ENCODE results near the gene GGA1.
"Not testable (repeated sequence)": the region's sequence is repeated elsewhere in the genome, so short reads cannot be mapped to it uniquely, and the experiment has no call there.

DNA sequence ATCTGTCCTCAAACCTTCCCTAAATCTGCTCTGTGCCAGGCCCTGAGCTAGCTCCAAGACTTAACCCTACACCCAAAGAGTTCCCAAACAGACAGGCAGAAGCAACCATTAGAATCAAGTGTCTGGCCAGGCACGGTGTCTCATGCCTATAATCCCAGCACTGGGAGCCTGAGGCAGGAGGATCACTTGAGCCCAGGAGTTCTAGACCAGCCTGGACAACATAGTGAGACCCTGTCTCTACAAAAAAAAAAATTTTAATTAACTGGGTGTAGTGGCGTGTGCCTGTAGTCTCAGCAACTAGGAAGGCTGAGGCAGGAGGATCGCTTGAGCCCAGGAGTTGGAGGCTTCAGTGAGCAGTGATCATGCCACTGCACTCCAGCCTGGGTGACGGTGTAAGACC is 47.9 kb downstream of the GGA1 start:
- TF ChIP-seq, protein P1, sequence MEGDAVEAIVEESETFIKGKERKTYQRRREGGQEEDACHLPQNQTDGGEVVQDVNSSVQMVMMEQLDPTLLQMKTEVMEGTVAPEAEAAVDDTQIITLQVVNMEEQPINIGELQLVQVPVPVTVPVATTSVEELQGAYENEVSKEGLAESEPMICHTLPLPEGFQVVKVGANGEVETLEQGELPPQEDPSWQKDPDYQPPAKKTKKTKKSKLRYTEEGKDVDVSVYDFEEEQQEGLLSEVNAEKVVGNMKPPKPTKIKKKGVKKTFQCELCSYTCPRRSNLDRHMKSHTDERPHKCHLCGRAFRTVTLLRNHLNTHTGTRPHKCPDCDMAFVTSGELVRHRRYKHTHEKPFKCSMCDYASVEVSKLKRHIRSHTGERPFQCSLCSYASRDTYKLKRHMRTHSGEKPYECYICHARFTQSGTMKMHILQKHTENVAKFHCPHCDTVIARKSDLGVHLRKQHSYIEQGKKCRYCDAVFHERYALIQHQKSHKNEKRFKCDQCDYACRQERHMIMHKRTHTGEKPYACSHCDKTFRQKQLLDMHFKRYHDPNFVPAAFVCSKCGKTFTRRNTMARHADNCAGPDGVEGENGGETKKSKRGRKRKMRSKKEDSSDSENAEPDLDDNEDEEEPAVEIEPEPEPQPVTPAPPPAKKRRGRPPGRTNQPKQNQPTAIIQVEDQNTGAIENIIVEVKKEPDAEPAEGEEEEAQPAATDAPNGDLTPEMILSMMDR (IDR thresholded peaks at IDR 0.05; ENCODE audit: low read length), result not testable (repeated sequence)
- TF ChIP-seq EZH2phosphoT487 (IDR thresholded peaks at IDR 0.05; ENCODE audit: low read length); EZH2 (optimal IDR thresholded peaks at IDR 0.05; ENCODE audit: low read depth, low read length): not testable (repeated sequence)
